H1 (cell line): Measurements from ENCODE around the gene KCNIP2. TPM values are rescaled to one million over a fixed set of nuclear protein-coding genes. Genes with fewer than 3 reads are reported as not detected.
A peak's percentile ranks its signal among the peaks of the same experiment; 100 is the strongest.

Source experiments
- CTCF ChIA-PET: fragments of 300-600 bp; sonication (Branson Sonifier 250); formaldehyde crosslinking; loops from one replicate; lab custom pipeline; 2021; ENCODE audit not compliant: partially characterized antibody; lab: Charles Lee
- POLR2A ChIA-PET: fragments of 300-600 bp; sonication (Branson Sonifier 250); formaldehyde crosslinking; loops from one replicate; lab custom pipeline; 2021; ENCODE audit warnings: inconsistent platforms; ENCODE audit not compliant: partially characterized antibody; lab: Charles Lee
- DNase-seq, 2 experiments: peaks; one replicate each; pipeline versions ENCODE4 v3.0.0 to v3.0.0-alpha.2; 2010 to 2022; ENCODE audit warnings: low spot score in 2 of 2, low read depth in 1 of 2, mixed read lengths in 1 of 2
- FAIRE-seq: peaks from 2 replicates; lab custom pipeline; 2011; peaks lifted over from hg19 to GRCh38; lab: Jason Lieb, UNC
- H2AFZ ChIP-seq: 2 replicates; pipeline ENCODE4 v1.8.1; 2012; ENCODE audit warnings: low read length, inconsistent platforms
- H2AK5ac ChIP-seq: 2 replicates; pipeline ENCODE4 v1.6.1; 2013; ENCODE audit warnings: low read depth, low read length
- H2BK120ac ChIP-seq: replicated peaks from 2 replicates; pipeline ENCODE3; 2013; ENCODE audit warnings: low read depth, low read length, inconsistent platforms
- H2BK12ac ChIP-seq: 2 replicates; pipeline ENCODE4 v1.6.1; 2013; ENCODE audit warnings: low read depth, low read length
- H2BK15ac ChIP-seq: 2 replicates; pipeline ENCODE4 v1.6.1; 2013; ENCODE audit warnings: low read length
- H2BK20ac ChIP-seq: 2 replicates; pipeline ENCODE4 v1.6.1; 2013; ENCODE audit warnings: low read length
- H2BK5ac ChIP-seq: 2 replicates; pipeline ENCODE4 v1.6.1; 2013; ENCODE audit warnings: low read depth, low read length
- H3K14ac ChIP-seq: 2 replicates; pipeline ENCODE4 v1.6.1; 2013; ENCODE audit warnings: inconsistent platforms; ENCODE audit not compliant: insufficient read length
- H3K18ac ChIP-seq: 2 replicates; pipeline ENCODE4 v1.6.1; 2013; ENCODE audit warnings: low read length; ENCODE audit errors: extremely low read depth
- H3K23ac ChIP-seq: 2 replicates; pipeline ENCODE4 v1.6.1; 2013; ENCODE audit warnings: inconsistent platforms; ENCODE audit not compliant: insufficient read length
- H3K23me2 ChIP-seq: 2 replicates; pipeline ENCODE4 v1.6.1; 2013; ENCODE audit warnings: low read depth, low read length
- H3K27ac ChIP-seq: 2 replicates; pipeline ENCODE4 v1.6.1; 2011; ENCODE audit warnings: low read depth, low read length, inconsistent platforms
- H3K27me3 ChIP-seq, 4 experiments: replicated peaks in 1 of 4; 1 replicate in 1 of 4; 2 replicates in 3 of 4; pipeline versions ENCODE4 v1.6.1 to v1.8.1; 2011 to 2013; ENCODE audit warnings: low read length in 3 of 4, mild to moderate bottlenecking in 3 of 4, inconsistent platforms in 2 of 4, mixed read lengths in 2 of 4, moderate library complexity in 1 of 4; ENCODE audit not compliant: control insufficient read depth in 3 of 4, insufficient read depth in 3 of 4; ENCODE audit errors: extremely low read depth in 1 of 4
- H3K36me3 ChIP-seq, 4 experiments: 2 replicates each; pipeline versions ENCODE4 v1.6.1 to v1.8.1; 2011 to 2013; ENCODE audit warnings: mild to moderate bottlenecking in 4 of 4, low read length in 3 of 4, moderate library complexity in 2 of 4, control low read depth in 1 of 4, inconsistent platforms in 1 of 4; ENCODE audit not compliant: insufficient read depth in 4 of 4, control insufficient read depth in 2 of 4
- H3K4ac ChIP-seq: replicated peaks from 2 replicates; pipeline ENCODE3; 2013; ENCODE audit warnings: low read length, low read depth, mixed read lengths, inconsistent platforms; ENCODE audit not compliant: insufficient read length
- H3K4me1 ChIP-seq, 4 experiments: replicated peaks in 1 of 4; 1 replicate in 1 of 4; 2 replicates in 3 of 4; pipeline versions ENCODE4 v1.6.1 to v1.8.1; 2011 to 2013; ENCODE audit warnings: low read length in 3 of 4, inconsistent platforms in 2 of 4, mixed read lengths in 1 of 4; ENCODE audit not compliant: insufficient read depth in 4 of 4, control insufficient read depth in 3 of 4
- H3K4me2 ChIP-seq, 2 experiments: 2 replicates each; pipeline versions ENCODE4 v1.6.1 to v1.8.1; 2011 to 2013; ENCODE audit warnings: low read depth in 2 of 2, low read length in 2 of 2, control low read depth in 1 of 2, inconsistent platforms in 1 of 2, mild to moderate bottlenecking in 1 of 2; ENCODE audit not compliant: insufficient read depth in 1 of 2
- H3K4me3 ChIP-seq, 4 experiments: fragments of 200-600, 300-600 bp in 1 of 4; sonication (generic), shearing (Covaris generic), sonication (Bioruptor Twin) in 1 of 4; 2 replicates each; pipeline versions ENCODE4 v1.5.1 to v1.8.1; 2011 to 2016; ENCODE audit warnings: low read length in 4 of 4, low read depth in 3 of 4, control low read depth in 2 of 4, inconsistent platforms in 2 of 4, mild to moderate bottlenecking in 2 of 4, mixed read lengths in 1 of 4, moderate library complexity in 1 of 4; ENCODE audit not compliant: insufficient read depth in 2 of 4; ENCODE audit errors: extremely low read depth in 1 of 4
- H3K56ac ChIP-seq: replicated peaks from 2 replicates; pipeline ENCODE3; 2013; ENCODE audit warnings: low read depth, mild to moderate bottlenecking, mixed read lengths, low read length, inconsistent platforms; ENCODE audit not compliant: insufficient read length
- H3K79me1 ChIP-seq: 2 replicates; pipeline ENCODE4 v1.6.1; 2013; ENCODE audit warnings: low read depth, low read length, control low read depth
- H3K79me2 ChIP-seq, 2 experiments: 2 replicates each; pipeline versions ENCODE4 v1.6.1 to v1.8.1; 2012 to 2013; ENCODE audit warnings: low read length in 2 of 2, mild to moderate bottlenecking in 2 of 2, inconsistent platforms in 1 of 2; ENCODE audit not compliant: insufficient read depth in 2 of 2, control insufficient read depth in 1 of 2
- H3K9ac ChIP-seq, 4 experiments: replicated peaks in 1 of 4; 1 replicate in 1 of 4; 2 replicates in 3 of 4; pipeline versions ENCODE4 v1.6.1 to v1.8.1; 2011 to 2013; ENCODE audit warnings: low read depth in 3 of 4, low read length in 3 of 4, control low read depth in 2 of 4, mild to moderate bottlenecking in 2 of 4, moderate library complexity in 2 of 4, inconsistent platforms in 1 of 4; ENCODE audit errors: extremely low read depth in 1 of 4
- H3K9me3 ChIP-seq, 2 experiments: 2 replicates each; pipeline versions ENCODE4 v1.6.1 to v1.8.1; 2012 to 2013; ENCODE audit warnings: mild to moderate bottlenecking in 2 of 2, moderate library complexity in 2 of 2, control low read depth in 1 of 2, inconsistent platforms in 1 of 2, low read depth in 1 of 2, low read length in 1 of 2, mixed read lengths in 1 of 2; ENCODE audit not compliant: insufficient read depth in 2 of 2
- H4K20me1 ChIP-seq, 2 experiments: replicated peaks in 1 of 2; 2 replicates each; pipeline versions ENCODE3 to v1.8.1; 2011 to 2013; ENCODE audit warnings: inconsistent platforms in 2 of 2, low read length in 2 of 2, mild to moderate bottlenecking in 1 of 2; ENCODE audit not compliant: insufficient read depth in 2 of 2, control insufficient read depth in 1 of 2
- H4K5ac ChIP-seq: 2 replicates; pipeline ENCODE4 v1.6.1; 2013; ENCODE audit warnings: low read length, low read depth, mixed read lengths, inconsistent platforms; ENCODE audit not compliant: insufficient read length
- H4K8ac ChIP-seq: 2 replicates; pipeline ENCODE4 v1.8.0; 2013; ENCODE audit warnings: mild to moderate bottlenecking, moderate library complexity, low read length, inconsistent platforms; ENCODE audit not compliant: insufficient read depth; ENCODE audit errors: extremely low read depth
- H4K91ac ChIP-seq: replicated peaks from 2 replicates; pipeline ENCODE3; 2013; ENCODE audit warnings: low read length, mixed read lengths, inconsistent platforms; ENCODE audit not compliant: insufficient read length
- ASH2L ChIP-seq: fragments of 200-600, 300-600 bp; sonication (generic); IDR thresholded peaks from one replicate; pipeline ENCODE4 v1.7.1; 2017; ENCODE audit warnings: low read length
- RFX5 ChIP-seq: IDR thresholded peaks from 2 replicates; pipeline ENCODE4 v1.6.1; 2011; ENCODE audit warnings: low read depth, low read length, improper control_type of control experiment, borderline replicate concordance
- RNF2 ChIP-seq: fragments of 200-900, 300-1000 bp; sonication (generic); IDR thresholded peaks from 2 replicates; pipeline ENCODE4 v1.7.1; 2016; ENCODE audit warnings: borderline replicate concordance, low read depth, mild to moderate bottlenecking, antibody characterized with exemption, low read length; ENCODE audit not compliant: poor library complexity, severe bottlenecking; ENCODE audit errors: missing control alignments
- WGBS, 2 experiments: shearing (Covaris generic) in 1 of 2; methylation state at CpG; one replicate each; pipeline versions ENCODE4 v1.1.6 to v1.1.7; 2013 to 2015; ENCODE audit warnings: low lambda C conversion rate in 2 of 2, mixed read lengths in 2 of 2, inconsistent platforms in 1 of 2, low coverage in 1 of 2, missing lambda C conversion rate in 1 of 2; ENCODE audit not compliant: insufficient replicate concordance in 2 of 2, insufficient coverage in 1 of 2, insufficient read length in 1 of 2; ENCODE audit errors: extremely low coverage in 1 of 2, missing lambda C conversion rate in 1 of 2; 5-methylcytosine and 5-hydroxymethylcytosine counted together
- polyA plus RNA-seq, 7 experiments: library from polyadenylated mRNA; depleted of rRNA in 3 of 7; stranded (reverse) in 5 of 7; unstranded in 2 of 7; fragments of >200 nt in 5 of 7; fragments of 200-250 nt in 2 of 7; gene quantifications; 1 replicate in 5 of 7; 2 replicates in 1 of 7; 4 replicates in 1 of 7; pipeline versions ENCODE4 v1.2.1 to v1.2.3, GENCODE V29; 2011 to 2013; ENCODE audit warnings: missing spikeins in 2 of 7, mixed read lengths in 2 of 7
- total RNA-seq: library from RNA; stranded (reverse); fragmentation: NEBNext Ultra II Directional; extraction: Animal tissue kit (Norgen Biotek cat#: 25700); gene quantifications from 2 replicates; pipeline ENCODE4 v1.2.1, GENCODE V29; 2021
- TF ChIP-seq, protein P1 (sequence below): IDR thresholded peaks from 2 replicates; pipeline ENCODE4 v1.6.1; 2011; ENCODE audit warnings: low read length, improper control_type of control experiment

Gene KCNIP2
- total and polyA plus RNA-seq, 2 of the 8 experiments (the other 6 are each of a cell fraction or from before 2014, with no cell fraction given), result 2.7 to 6.0 TPM

DNA sequence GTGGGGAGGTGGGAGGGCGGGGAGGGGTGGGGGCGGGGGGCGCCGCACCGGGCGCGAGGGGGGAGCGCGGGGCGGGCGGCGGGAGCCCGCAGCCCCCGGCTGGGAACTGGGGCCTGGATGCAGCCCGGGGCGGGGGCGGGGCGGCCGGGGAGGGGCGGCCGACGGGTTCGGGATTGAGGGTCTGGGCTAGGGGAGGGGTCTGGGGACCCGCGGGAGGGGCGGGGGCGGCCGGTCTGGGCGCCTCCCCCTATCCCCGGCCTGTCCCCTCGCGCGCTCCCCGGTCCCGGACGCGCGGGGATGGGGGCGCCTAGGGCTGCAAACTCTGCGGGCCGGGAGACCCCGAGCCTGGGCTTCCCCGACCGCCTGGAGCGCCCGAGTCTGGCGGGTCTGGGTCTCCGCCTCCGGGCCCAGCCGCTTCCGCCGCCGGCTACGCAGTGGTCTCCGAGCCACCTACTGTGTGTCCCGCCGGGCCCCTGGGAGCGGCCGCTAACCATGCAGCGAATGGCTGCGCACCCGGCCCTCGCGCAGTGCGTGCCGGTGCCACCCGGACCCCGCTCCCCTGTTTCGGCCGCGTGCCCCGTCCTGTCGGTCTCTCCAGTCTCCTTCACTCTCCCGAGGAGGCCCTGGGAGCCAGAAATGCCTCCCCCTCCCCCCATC, 67.3 kb downstream of the KCNIP2 start:
- H3K4ac ChIP-seq, result no peak overlapping the region
- H3K14ac ChIP-seq, result no peak overlapping the region
- H2BK20ac ChIP-seq, result no peak overlapping the region
- H3K9me3 ChIP-seq, result no peaks in the 10 kb centered on the region
- POLR2A ChIA-PET, result interaction anchor here (0.8 to 1.2 kb wide), 2 partner anchors 11 to 42 kb away, joined by 3 to 5 read pairs; partner anchors contain the start of gene OGA
- H3K79me1 ChIP-seq, result no peaks in the 10 kb centered on the region; the same call in 1 of the 2 replicates
- no peak overlapping the region for H3K18ac ChIP-seq
- H3K4me2 ChIP-seq, result peak overlapping the region; percentile 47 to 72
- no peaks in the 10 kb centered on the region for H3K79me2 ChIP-seq
- no peak overlapping the region for H3K27ac ChIP-seq
- peaks cover 21% of the 10 kb centered on the region for H3K23me2 ChIP-seq
- no peak overlapping the region for H3K56ac ChIP-seq
- WGBS, 2 experiments, result 5% methylated on average over 25 of the region's 74 CpGs; no CpG with 5 or more reads in 1 of the 2 experiments
- no peak overlapping the region for H3K9ac ChIP-seq
- DNase-seq (peak in 1 of 2 experiments; percentile 63), FAIRE-seq (no peak)
- no peak overlapping the region for H4K91ac ChIP-seq
- H3K27me3 ChIP-seq, result peaks cover 50 to 82% (median 72%) of the 10 kb centered on the region in 4 experiments
- H2AFZ ChIP-seq, result no peak overlapping the region
- CTCF ChIA-PET, result interaction anchor here (9.8 kb wide), 1 partner anchor 175 kb away, joined by 246 read pairs; no protein-coding TSS in a partner anchor
- H4K8ac ChIP-seq, result no peak overlapping the region; the same call in 1 of the 2 replicates
- peaks cover 21 to 48% (median 37%) of the 10 kb centered on the region in 4 experiments for H3K4me1 ChIP-seq
- H2AK5ac ChIP-seq, result no peak overlapping the region
- H2BK12ac ChIP-seq, result no peak overlapping the region
- no peak overlapping the region for H2BK15ac ChIP-seq
- H4K5ac ChIP-seq, result no peak overlapping the region
- H3K36me3 ChIP-seq, result no peaks in the 10 kb centered on the region; a peak in 1 of 8 replicates
- H3K23ac ChIP-seq, result no peak overlapping the region
- H4K20me1 ChIP-seq, result peaks cover 7 to 25% of the 10 kb centered on the region in 2 experiments
- no peak overlapping the region for H2BK120ac ChIP-seq
- H2BK5ac ChIP-seq, result no peak overlapping the region
- peak overlapping the region; percentile 29 to 58 (median 36) for H3K4me3 ChIP-seq
- TF ChIP-seq RFX5 (no peak), RNF2 (peak; percentile 45), ASH2L (no peak)
- TF ChIP-seq, protein P1, sequence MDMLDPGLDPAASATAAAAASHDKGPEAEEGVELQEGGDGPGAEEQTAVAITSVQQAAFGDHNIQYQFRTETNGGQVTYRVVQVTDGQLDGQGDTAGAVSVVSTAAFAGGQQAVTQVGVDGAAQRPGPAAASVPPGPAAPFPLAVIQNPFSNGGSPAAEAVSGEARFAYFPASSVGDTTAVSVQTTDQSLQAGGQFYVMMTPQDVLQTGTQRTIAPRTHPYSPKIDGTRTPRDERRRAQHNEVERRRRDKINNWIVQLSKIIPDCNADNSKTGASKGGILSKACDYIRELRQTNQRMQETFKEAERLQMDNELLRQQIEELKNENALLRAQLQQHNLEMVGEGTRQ, result no peak
